DMS153 (cell line): Measurements from ENCODE around the gene KDM6A.
"Not testable (repeated sequence)": the region's sequence is repeated elsewhere in the genome, so short reads cannot be mapped to it uniquely, and the experiment has no call there.

Experiments used
- DNase-seq: peaks from one replicate; lab custom pipeline; 2025; lab: John Stamatoyannopoulos, UW

Gene KDM6A

GRCh38 chrX:44961817-44962607 is 89.0 kb downstream of the KDM6A start:
- DNase-seq, result no peak

- no peak for DNase-seq
Measured at GRCh38 chrX:44962944-44963343, 90.0 kb downstream of the KDM6A start.

GRCh38 chrX:44967221-44967620 is 94.2 kb downstream of the KDM6A start:
- DNase-seq, result no peak

GRCh38 chrX:44970709-44971108 is 97.7 kb downstream of the KDM6A start:
- no peak for DNase-seq

- DNase-seq, result no peak
Measured at GRCh38 chrX:44971674-44972073, 98.7 kb downstream of the KDM6A start.

GRCh38 chrX:44972132-44972531 is 99.1 kb downstream of the KDM6A start:
- no peak for DNase-seq

- DNase-seq, result no peak
Measured at GRCh38 chrX:44973420-44973932, 100.5 kb downstream of the KDM6A start.

GRCh38 chrX:44974451-44974850 is 101.5 kb downstream of the KDM6A start:
- DNase-seq, result no peak

GRCh38 chrX:44975666-44976263 is 102.8 kb downstream of the KDM6A start:
- DNase-seq, result no peak

GRCh38 chrX:44978976-44979375 is 106.0 kb downstream of the KDM6A start:
- no peak for DNase-seq

GRCh38 chrX:44980403-44980802 is 107.4 kb downstream of the KDM6A start:
- no peak for DNase-seq

GRCh38 chrX:44980883-44981282 is 107.9 kb downstream of the KDM6A start:
- no peak for DNase-seq

- DNase-seq, result no peak
Measured at GRCh38 chrX:44989995-44990770, 117.2 kb downstream of the KDM6A start.

- no peak for DNase-seq
Measured at GRCh38 chrX:44992775-44993174, 119.8 kb downstream of the KDM6A start.

GRCh38 chrX:44996277-44996676 is 123.3 kb downstream of the KDM6A start:
- DNase-seq, result no peak

- DNase-seq, result no peak
Measured at GRCh38 chrX:44997282-44997812, 124.4 kb downstream of the KDM6A start.

- no peak for DNase-seq
Measured at GRCh38 chrX:44997888-44998287, 124.9 kb downstream of the KDM6A start.

GRCh38 chrX:44999237-44999636 is 126.2 kb downstream of the KDM6A start:
- DNase-seq, result not testable (repeated sequence)

GRCh38 chrX:44999872-45000271 is 126.9 kb downstream of the KDM6A start:
- DNase-seq, result not testable (repeated sequence)

GRCh38 chrX:45001048-45001447 is 128.1 kb downstream of the KDM6A start:
- no peak for DNase-seq

GRCh38 chrX:45003085-45003484 is 130.1 kb downstream of the KDM6A start:
- DNase-seq, result no peak

- DNase-seq, result no peak
Measured at GRCh38 chrX:45006002-45006800, 133.2 kb downstream of the KDM6A start.
